CD14-positive monocyte (primary cell): Measurements from ENCODE around the gene VRTN. TPM values are rescaled to one million over a fixed set of nuclear protein-coding genes. Genes with fewer than 3 reads are reported as not detected.
A peak's percentile ranks its signal among the peaks of the same experiment; 100 is the strongest.

Experiments used
- DNase-seq, 3 donors: peaks; one replicate each; pipeline ENCODE4 v3.0.0-alpha.2; 2011 to 2022
- H2AFZ ChIP-seq: 2 replicates; pipeline ENCODE4 v1.6.0; 2012; ENCODE audit warnings: mild to moderate bottlenecking, low read depth, low read length, inconsistent platforms; ENCODE audit not compliant: insufficient read depth, poor library complexity, severe bottlenecking
- H3K27ac ChIP-seq, 2 donors: 1 replicate in 1 of 2; 2 replicates in 1 of 2; pipeline ENCODE4 v1.5.1; 2012 to 2013; ENCODE audit warnings: low read length in 2 of 2, control low read depth in 1 of 2, inconsistent platforms in 1 of 2, low read depth in 1 of 2, mild to moderate bottlenecking in 1 of 2
- H3K27me3 ChIP-seq, 2 donors: one replicate each; pipeline versions ENCODE4 v1.6.0 to v1.6.1; 2011 to 2013; ENCODE audit warnings: low read length in 2 of 2; ENCODE audit not compliant: control insufficient read depth in 2 of 2, insufficient read depth in 2 of 2
- H3K36me3 ChIP-seq, 2 donors: replicated peaks in 1 of 2; 1 replicate in 1 of 2; 2 replicates in 1 of 2; pipeline versions ENCODE4 v1.5.1 to v1.6.1; 2012 to 2013; ENCODE audit warnings: low read length in 2 of 2, control low read depth in 1 of 2, inconsistent platforms in 1 of 2, mild to moderate bottlenecking in 1 of 2; ENCODE audit not compliant: insufficient read depth in 2 of 2, control insufficient read depth in 1 of 2
- H3K4me1 ChIP-seq, 2 donors: 1 replicate in 1 of 2; 2 replicates in 1 of 2; pipeline versions ENCODE4 v1.5.1 to v1.6.1; 2012 to 2013; ENCODE audit warnings: low read length in 2 of 2, control low read depth in 1 of 2, inconsistent platforms in 1 of 2, mild to moderate bottlenecking in 1 of 2, moderate library complexity in 1 of 2; ENCODE audit not compliant: insufficient read depth in 2 of 2, control insufficient read depth in 1 of 2
- H3K4me2 ChIP-seq: replicated peaks from 2 replicates; pipeline ENCODE3; 2012; ENCODE audit warnings: low read length, moderate library complexity, mild to moderate bottlenecking; ENCODE audit not compliant: poor library complexity, severe bottlenecking; ENCODE audit errors: extremely low read depth
- H3K4me3 ChIP-seq, 3 experiments: fragments of 200-600 bp in 1 of 3; sonication (generic) in 1 of 3; replicated peaks in 1 of 3; 1 replicate in 2 of 3; 2 replicates in 1 of 3; pipeline ENCODE4 v1.5.1; 2011 to 2013; ENCODE audit warnings: low read length in 3 of 3, mild to moderate bottlenecking in 3 of 3, control low read depth in 2 of 3, low read depth in 2 of 3, inconsistent platforms in 1 of 3, moderate library complexity in 1 of 3
- H3K79me2 ChIP-seq: 2 replicates; pipeline ENCODE4 v1.6.0; 2012; ENCODE audit warnings: mild to moderate bottlenecking, control low read depth, inconsistent platforms, low read length, moderate library complexity; ENCODE audit not compliant: insufficient read depth
- H3K9ac ChIP-seq: 2 replicates; pipeline ENCODE4 v1.6.0; 2017; ENCODE audit warnings: low read length, mild to moderate bottlenecking; ENCODE audit not compliant: insufficient read depth, poor library complexity, severe bottlenecking
- H3K9me3 ChIP-seq, 2 donors: replicated peaks in 1 of 2; 1 replicate in 1 of 2; 2 replicates in 1 of 2; pipeline versions ENCODE4 v1.5.1 to v1.6.1; 2012 to 2013; ENCODE audit warnings: low read length in 2 of 2, control low read depth in 1 of 2; ENCODE audit not compliant: control insufficient read depth in 1 of 2, insufficient read depth in 1 of 2
- H4K20me1 ChIP-seq: 2 replicates; pipeline ENCODE4 v1.6.0; 2012; ENCODE audit warnings: mild to moderate bottlenecking, low read length, control low read depth, moderate library complexity; ENCODE audit not compliant: insufficient read depth
- H3K27ac Mint-ChIP-seq, 7 donors: one replicate each; pipeline ENCODE4 v1.8.0; 2020; ENCODE audit warnings: mild to moderate bottlenecking in 7 of 7, mixed read lengths in 7 of 7, moderate library complexity in 6 of 7, inconsistent platforms in 2 of 7
- H3K27me3 Mint-ChIP-seq, 3 donors: one replicate each; pipeline ENCODE4 v1.8.0; 2021 to 2022; ENCODE audit warnings: low read depth in 3 of 3, mild to moderate bottlenecking in 3 of 3, mixed read lengths in 3 of 3, moderate library complexity in 3 of 3, inconsistent platforms in 1 of 3
- H3K36me3 Mint-ChIP-seq, 2 donors: one replicate each; pipeline ENCODE4 v1.8.0; 2020; ENCODE audit warnings: mixed read lengths in 2 of 2, inconsistent platforms in 1 of 2, mild to moderate bottlenecking in 1 of 2
- H3K4me1 Mint-ChIP-seq: one replicate; pipeline ENCODE4 v1.8.0; 2020; ENCODE audit warnings: mild to moderate bottlenecking, mixed read lengths
- H3K4me3 Mint-ChIP-seq, 2 donors: one replicate each; pipeline ENCODE4 v1.8.0; 2020; ENCODE audit warnings: mild to moderate bottlenecking in 2 of 2, mixed read lengths in 2 of 2, moderate library complexity in 1 of 2
- H3K9me3 Mint-ChIP-seq, 7 donors: one replicate each; pipeline ENCODE4 v1.8.0; 2020 to 2022; ENCODE audit warnings: mixed read lengths in 7 of 7, mild to moderate bottlenecking in 6 of 7, moderate library complexity in 6 of 7, inconsistent platforms in 2 of 7
- WGBS: methylation state at CpG from one replicate; pipeline ENCODE4 v1.1.5; 2013; ENCODE audit warnings: missing lambda C conversion rate; ENCODE audit not compliant: insufficient coverage; 5-methylcytosine and 5-hydroxymethylcytosine counted together
- intact Hi-C, 2 donors: fragments of 100-400 bp; cut with micrococcal nuclease; formaldehyde crosslinking; loops; one replicate each; pipeline versions ENCODE4 v1.15.0 to v1.15.1; 2023
- polyA plus RNA-seq, 3 donors: library from polyadenylated mRNA; depleted of rRNA in 1 of 3; unstranded in 2 of 3; stranded (reverse) in 1 of 3; fragments of 300-500 nt in 2 of 3; fragments of >200 nt in 1 of 3; fragmentation: Illumina TruSeq in 2 of 3; gene quantifications; 1 replicate in 2 of 3; 2 replicates in 1 of 3; pipeline ENCODE4 v1.2.3, GENCODE V29; 2012 to 2021
- TF ChIP-seq, protein P1 (sequence below): fragments of 200-600 bp; IDR thresholded peaks from one replicate; pipeline ENCODE4 v1.8.0; 2022; ENCODE audit warnings: antibody characterized with exemption, mild to moderate bottlenecking

VRTN gene
- polyA plus RNA-seq, 3 donors: not detected

DNA sequence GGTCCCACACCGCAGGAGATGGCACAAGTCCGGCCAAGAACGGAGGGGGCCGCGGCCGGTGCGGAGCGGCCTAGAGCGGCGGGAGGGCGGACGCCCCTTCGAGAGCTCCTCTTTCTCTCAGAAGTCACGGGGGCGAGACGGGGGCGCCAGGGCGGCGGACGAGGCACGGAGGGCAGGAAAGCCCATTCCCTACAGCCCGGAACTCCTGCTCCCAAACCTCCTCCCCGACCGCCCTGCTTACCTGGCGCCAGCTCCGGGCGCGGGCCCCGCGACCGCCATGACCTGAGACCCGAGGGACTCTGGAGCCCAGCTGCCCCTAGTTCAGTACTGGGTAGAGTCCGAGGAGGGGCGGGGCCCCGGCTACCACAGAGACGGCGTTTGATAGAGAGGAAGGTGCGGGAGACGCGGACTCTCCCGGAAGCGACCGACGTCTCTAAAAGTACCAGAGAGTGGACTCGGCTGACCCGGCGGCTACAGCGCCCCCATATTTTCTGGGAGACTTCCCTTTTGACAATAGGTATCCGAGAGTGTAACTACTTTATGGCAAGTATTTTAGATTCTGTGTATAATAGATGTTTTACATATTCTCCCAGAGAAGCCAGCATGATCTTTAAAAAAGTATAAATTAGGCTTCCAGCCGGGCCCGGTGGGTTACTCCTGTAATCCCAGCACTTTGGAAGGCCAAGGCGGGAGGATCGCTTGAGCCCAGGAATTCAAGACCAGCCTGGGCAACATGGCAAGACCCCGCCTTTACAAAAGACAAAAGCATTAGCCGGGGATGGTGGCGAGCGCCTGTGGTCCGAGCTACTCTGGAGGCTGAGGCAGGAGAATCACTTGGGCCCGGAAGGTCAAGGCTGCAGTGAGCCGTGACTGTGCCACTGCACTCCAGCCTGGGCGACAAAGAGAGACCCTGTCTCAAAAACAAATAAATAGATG, 45.4 kb upstream of the VRTN start, which contains the start of gene ABCD4:
TSS of gene ABCD4 (minus strand) at position 301 of the 936 bp plus-strand sequence. CDS start at position 279, 22 bp downstream.
- H4K20me1 ChIP-seq: no peaks in the 10 kb centered on the region
- peak within 1 kb of the TSS; percentile 62 to 78 for H3K27ac ChIP-seq
- Mint-ChIP-seq H3K4me3 (peak within 1 kb of the TSS; percentile 95 to 96), H3K27ac (peak within 1 kb of the TSS; percentile 81 to 91 (median 89)), H3K36me3 (peaks cover 17 to 22% of the 10 kb centered on the region in 2 donors), H3K4me1 (peaks cover 32% of the 10 kb centered on the region), H3K9me3 (no peaks in the 10 kb centered on the region), H3K27me3 (peaks cover 0 to 4% (median 2%) of the 10 kb centered on the region in 3 donors)
- 14% methylated on average over 50 of the region's 61 CpGs for WGBS
- peaks cover 12 to 14% of the 10 kb centered on the region in 2 donors for H3K4me1 ChIP-seq
- peak within 1 kb of the TSS; percentile 94 for H2AFZ ChIP-seq
- peak within 1 kb of the TSS; percentile 95 for H3K4me2 ChIP-seq
- peak within 1 kb of the TSS; percentile 82 for H3K9ac ChIP-seq
- H3K9me3 ChIP-seq: no peaks in the 10 kb centered on the region
- peaks cover 12 to 16% of the 10 kb centered on the region in 2 donors for H3K36me3 ChIP-seq
- TF ChIP-seq, protein P1, sequence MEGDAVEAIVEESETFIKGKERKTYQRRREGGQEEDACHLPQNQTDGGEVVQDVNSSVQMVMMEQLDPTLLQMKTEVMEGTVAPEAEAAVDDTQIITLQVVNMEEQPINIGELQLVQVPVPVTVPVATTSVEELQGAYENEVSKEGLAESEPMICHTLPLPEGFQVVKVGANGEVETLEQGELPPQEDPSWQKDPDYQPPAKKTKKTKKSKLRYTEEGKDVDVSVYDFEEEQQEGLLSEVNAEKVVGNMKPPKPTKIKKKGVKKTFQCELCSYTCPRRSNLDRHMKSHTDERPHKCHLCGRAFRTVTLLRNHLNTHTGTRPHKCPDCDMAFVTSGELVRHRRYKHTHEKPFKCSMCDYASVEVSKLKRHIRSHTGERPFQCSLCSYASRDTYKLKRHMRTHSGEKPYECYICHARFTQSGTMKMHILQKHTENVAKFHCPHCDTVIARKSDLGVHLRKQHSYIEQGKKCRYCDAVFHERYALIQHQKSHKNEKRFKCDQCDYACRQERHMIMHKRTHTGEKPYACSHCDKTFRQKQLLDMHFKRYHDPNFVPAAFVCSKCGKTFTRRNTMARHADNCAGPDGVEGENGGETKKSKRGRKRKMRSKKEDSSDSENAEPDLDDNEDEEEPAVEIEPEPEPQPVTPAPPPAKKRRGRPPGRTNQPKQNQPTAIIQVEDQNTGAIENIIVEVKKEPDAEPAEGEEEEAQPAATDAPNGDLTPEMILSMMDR: peak; percentile 38
- H3K4me3 ChIP-seq: peak within 1 kb of the TSS; percentile 82 to 94 (median 85)
- intact Hi-C loops: no loop called here
- peaks cover 41% of the 10 kb centered on the region for H3K79me2 ChIP-seq
- DNase-seq: peak; percentile 73 to 86 (median 79)
- H3K27me3 ChIP-seq: no peaks in the 10 kb centered on the region

DNA sequence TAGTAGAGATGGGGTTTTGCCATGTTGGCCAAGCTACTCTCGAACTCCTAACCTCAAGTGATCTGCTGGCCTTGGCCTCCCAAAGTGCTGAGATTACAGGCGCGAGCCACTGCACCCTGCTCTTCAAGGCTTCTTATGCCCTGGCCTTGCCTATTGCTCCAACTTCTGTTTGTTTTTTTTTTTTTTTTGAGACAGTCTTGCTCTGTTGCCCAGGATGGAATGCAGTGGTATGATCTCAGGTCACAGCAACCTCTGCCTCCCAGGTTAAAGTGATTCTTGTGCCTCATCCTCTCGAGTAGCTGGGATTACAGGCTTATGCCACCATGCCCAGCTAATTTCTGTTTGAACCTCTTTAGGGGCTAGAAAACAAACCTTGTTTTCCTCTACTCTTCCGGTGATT, 39.6 kb upstream of the VRTN start:
- Mint-ChIP-seq H3K36me3 (no peaks in the 10 kb centered on the region), H3K4me1 (peaks cover 13% of the 10 kb centered on the region), H3K27me3 (peaks cover 0 to 2% (median 0%) of the 10 kb centered on the region in 3 donors), H3K27ac (peak overlapping the region in 1 of 7 donors; percentile 14), H3K9me3 (no peaks in the 10 kb centered on the region), H3K4me3 (no peak overlapping the region)
- Histone ChIP-seq H3K9me3 (no peaks in the 10 kb centered on the region), H3K4me3 (no peak overlapping the region), H3K27me3 (no peaks in the 10 kb centered on the region), H3K36me3 (no peaks in the 10 kb centered on the region), H3K4me2 (no peak overlapping the region), H3K9ac (no peak overlapping the region), H2AFZ (no peak overlapping the region), H4K20me1 (no peaks in the 10 kb centered on the region), H3K27ac (no peak overlapping the region), H3K4me1 (peaks cover 0 to 9% of the 10 kb centered on the region in 2 donors), H3K79me2 (no peaks in the 10 kb centered on the region)
- TF ChIP-seq, protein P1: no peak
- WGBS: 96% methylated on average over 4 of the region's 5 CpGs
- no peak for DNase-seq
- intact Hi-C loops: no loop called here
